ENCODE data around the gene GNB5. TPM values are rescaled to one million over a fixed set of nuclear protein-coding genes. Genes with fewer than 3 reads are reported as not detected.
"Not testable (repeated sequence)": the region's sequence is repeated elsewhere in the genome, so short reads cannot be mapped to it uniquely, and the experiment has no call there.

GNB5 gene
- total RNA-seq, 4 donors from 2014 or later: 0.60 to 12.7 (median 7.8) TPM

- no peak for DNase-seq
- no peak overlapping the region for H3K4me3 ChIP-seq
- intact Hi-C loops (cut with DNase I; ENCODE audit: low total_unique reads) (no loop called here), in situ Hi-C loops (cut with MboI; ENCODE audit: low pct_ligation_motif_present in 1 of 4, low pct_unique_long_range_greater_than_20kb in 1 of 4, low sequenced_read_pairs in 3 of 4) (no loop called here)
- 46 to 57% methylated on average over 4 of the region's 4 CpGs for WGBS, 2 donors (ENCODE audit: low coverage in 1 of 2)
- H3K4me1 ChIP-seq: no peaks in the 10 kb centered on the region
- no peaks in the 10 kb centered on the region for H3K9me3 ChIP-seq
- H3K27ac ChIP-seq: no peak overlapping the region
- no peaks in the 10 kb centered on the region for H3K27me3 ChIP-seq
- TF ChIP-seq CTCF (IDR thresholded peaks at IDR 0.05) (no peak), EP300 (IDR thresholded peaks at IDR 0.05; ENCODE audit: low read depth) (no peak), POLR2A (IDR thresholded peaks at IDR 0.05) (no peak), POLR2AphosphoS5 (IDR thresholded peaks at IDR 0.05) (no peak)
- no peaks in the 10 kb centered on the region for H3K36me3 ChIP-seq
Measured at GRCh38 chr15:52171386-52171785, 19.8 kb downstream of the GNB5 start.

- intact Hi-C loops (cut with DNase I; ENCODE audit: low total_unique reads); H3K27ac ChIP-seq; H3K9me3 ChIP-seq; DNase-seq; in situ Hi-C loops (cut with MboI; ENCODE audit: low pct_ligation_motif_present in 1 of 4, low pct_unique_long_range_greater_than_20kb in 1 of 4, low sequenced_read_pairs in 3 of 4); H3K36me3 ChIP-seq; H3K4me3 ChIP-seq; H3K27me3 ChIP-seq; H3K4me1 ChIP-seq: not testable (repeated sequence)
- WGBS, 2 donors (ENCODE audit: low coverage in 1 of 2): 95 to 100% methylated on average over 2 to 3 of the region's 3 CpGs
Measured at GRCh38 chr15:52170199-52170598, 21.0 kb downstream of the GNB5 start.

GRCh38 chr15:52165494-52166131 is 25.6 kb downstream of the GNB5 start:
- H3K36me3 ChIP-seq; H3K4me3 ChIP-seq; intact Hi-C loops (cut with DNase I; ENCODE audit: low total_unique reads); in situ Hi-C loops (cut with MboI; ENCODE audit: low pct_ligation_motif_present in 1 of 4, low pct_unique_long_range_greater_than_20kb in 1 of 4, low sequenced_read_pairs in 3 of 4); DNase-seq; H3K4me1 ChIP-seq; H3K9me3 ChIP-seq; H3K27ac ChIP-seq; H3K27me3 ChIP-seq: not testable (repeated sequence)
- WGBS, 2 donors (ENCODE audit: low coverage in 1 of 2): 82 to 84% methylated on average over 4 to 5 of the region's 5 CpGs

GRCh38 chr15:52164631-52165265 is 26.4 kb downstream of the GNB5 start:
- no peaks in the 10 kb centered on the region for H3K9me3 ChIP-seq
- H3K27ac ChIP-seq: no peak overlapping the region
- intact Hi-C loops (cut with DNase I; ENCODE audit: low total_unique reads): no loop called here
- no peak for DNase-seq
- TF ChIP-seq POLR2AphosphoS5 (IDR thresholded peaks at IDR 0.05) (no peak), EP300 (IDR thresholded peaks at IDR 0.05; ENCODE audit: low read depth) (no peak), POLR2A (IDR thresholded peaks at IDR 0.05) (no peak), CTCF (IDR thresholded peaks at IDR 0.05) (no peak)
- in situ Hi-C loops (cut with MboI; ENCODE audit: low pct_ligation_motif_present in 1 of 4, low pct_unique_long_range_greater_than_20kb in 1 of 4, low sequenced_read_pairs in 3 of 4): no loop called here
- 83% methylated on average over 2 of the region's 2 CpGs for WGBS, 2 donors (ENCODE audit: low coverage in 1 of 2)
- no peaks in the 10 kb centered on the region for H3K36me3 ChIP-seq
- H3K4me3 ChIP-seq: no peak overlapping the region
- H3K27me3 ChIP-seq: no peaks in the 10 kb centered on the region
- no peaks in the 10 kb centered on the region for H3K4me1 ChIP-seq

GRCh38 chr15:52163321-52164190 is 27.6 kb downstream of the GNB5 start:
- Histone ChIP-seq H3K4me1 (no peaks in the 10 kb centered on the region), H3K4me3 (no peak overlapping the region), H3K36me3 (no peaks in the 10 kb centered on the region), H3K27me3 (no peaks in the 10 kb centered on the region), H3K9me3 (no peaks in the 10 kb centered on the region), H3K27ac (no peak overlapping the region)
- no peak for DNase-seq
- TF ChIP-seq CTCF (IDR thresholded peaks at IDR 0.05): no peak
- TF ChIP-seq POLR2A (IDR thresholded peaks at IDR 0.05): no peak
- no peak for TF ChIP-seq POLR2AphosphoS5 (IDR thresholded peaks at IDR 0.05)
- no peak for TF ChIP-seq EP300 (IDR thresholded peaks at IDR 0.05; ENCODE audit: low read depth)
- in situ Hi-C loops (cut with MboI; ENCODE audit: low pct_ligation_motif_present in 1 of 4, low pct_unique_long_range_greater_than_20kb in 1 of 4, low sequenced_read_pairs in 3 of 4): no loop called here
- WGBS, 2 donors (ENCODE audit: low coverage in 1 of 2): 94 to 100% methylated on average over 6 to 18 of the region's 19 CpGs
- intact Hi-C loops (cut with DNase I; ENCODE audit: low total_unique reads): no loop called here
